Stomach smooth muscle (tissue), 2 donors: Measurements from ENCODE around the gene NEK10.

Source experiments
- H3K27ac ChIP-seq: one replicate; pipeline ENCODE4 v1.7.0; 2013; ENCODE audit warnings: mild to moderate bottlenecking, low read length, inconsistent platforms
- H3K27me3 ChIP-seq, 2 donors: one replicate each; pipeline ENCODE4 v1.7.0; 2013; ENCODE audit warnings: low read length in 2 of 2; ENCODE audit not compliant: insufficient read depth in 2 of 2, control insufficient read depth in 1 of 2
- H3K36me3 ChIP-seq, 2 donors: one replicate each; pipeline ENCODE4 v1.7.0; 2013; ENCODE audit warnings: low read length in 2 of 2; ENCODE audit not compliant: control insufficient read depth in 2 of 2, insufficient read depth in 2 of 2
- H3K4me1 ChIP-seq: one replicate; pipeline ENCODE4 v1.7.0; 2013; ENCODE audit warnings: low read length; ENCODE audit not compliant: control insufficient read depth, insufficient read depth
- H3K4me3 ChIP-seq, 2 donors: one replicate each; pipeline ENCODE4 v1.7.0; 2013; ENCODE audit warnings: low read length in 2 of 2
- H3K9ac ChIP-seq, 2 donors: one replicate each; pipeline ENCODE4 v1.7.0; 2013; ENCODE audit warnings: low read length in 2 of 2, mild to moderate bottlenecking in 1 of 2
- H3K9me3 ChIP-seq, 2 donors: one replicate each; pipeline ENCODE4 v1.7.0; 2013; ENCODE audit warnings: low read length in 2 of 2; ENCODE audit not compliant: control insufficient read depth in 2 of 2
- donor health status: healthy.
- donor health status: Pancreatic carcinoma.

Gene NEK10

GRCh38 chr3:27085829-27086730, 283.1 kb downstream of the NEK10 start:
- no peak overlapping the region for H3K4me3 ChIP-seq
- no peak overlapping the region for H3K27ac ChIP-seq
- H3K27me3 ChIP-seq = no peaks in the 10 kb centered on the region
- no peaks in the 10 kb centered on the region for H3K36me3 ChIP-seq
- no peaks in the 10 kb centered on the region for H3K9me3 ChIP-seq
- no peak overlapping the region for H3K9ac ChIP-seq
- no peaks in the 10 kb centered on the region for H3K4me1 ChIP-seq

GRCh38 chr3:27081992-27082607, 287.1 kb downstream of the NEK10 start:
- Histone ChIP-seq H3K9ac (no peak overlapping the region), H3K27ac (no peak overlapping the region), H3K36me3 (no peaks in the 10 kb centered on the region)

DNA sequence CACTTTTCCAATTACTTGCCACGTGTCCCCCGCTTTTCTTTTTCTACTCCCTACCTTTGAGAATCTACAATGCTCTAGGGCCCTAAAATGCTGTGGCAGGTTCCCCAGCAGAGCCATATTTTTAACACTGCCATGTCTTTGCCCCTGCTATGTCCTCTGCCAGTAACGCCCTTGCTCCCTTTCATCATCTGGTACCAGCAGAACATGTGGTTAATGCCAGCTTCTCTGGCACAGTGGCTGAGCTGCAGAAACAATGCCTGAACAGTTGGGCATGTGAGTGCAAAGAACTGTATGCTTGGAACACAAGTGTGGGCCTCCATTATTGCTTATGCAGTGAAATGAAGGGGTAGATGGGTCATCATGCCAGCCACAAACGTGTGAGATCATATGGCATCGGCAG, 287.6 kb downstream of the NEK10 start:
- Histone ChIP-seq H3K27ac (no peak overlapping the region), H3K9me3 (no peaks in the 10 kb centered on the region), H3K9ac (no peak overlapping the region), H3K36me3 (no peaks in the 10 kb centered on the region), H3K27me3 (no peaks in the 10 kb centered on the region), H3K4me1 (no peaks in the 10 kb centered on the region), H3K4me3 (no peak overlapping the region)

More at GRCh38 chr3:27081992-27082607, 287.1 kb downstream of the NEK10 start:
- Histone ChIP-seq H3K4me3 (no peak overlapping the region), H3K4me1 (no peaks in the 10 kb centered on the region), H3K9me3 (no peaks in the 10 kb centered on the region), H3K27me3 (no peaks in the 10 kb centered on the region)

GRCh38 chr3:27080258-27080525, 289.0 kb downstream of the NEK10 start:
- Histone ChIP-seq H3K4me3 (no peak overlapping the region), H3K36me3 (no peaks in the 10 kb centered on the region), H3K9ac (no peak overlapping the region), H3K4me1 (no peaks in the 10 kb centered on the region), H3K27me3 (no peaks in the 10 kb centered on the region), H3K27ac (no peak overlapping the region), H3K9me3 (no peaks in the 10 kb centered on the region)

- Histone ChIP-seq H3K4me3 (no peak overlapping the region), H3K36me3 (no peaks in the 10 kb centered on the region), H3K27me3 (no peaks in the 10 kb centered on the region), H3K9me3 (no peaks in the 10 kb centered on the region), H3K9ac (no peak overlapping the region), H3K27ac (no peak overlapping the region), H3K4me1 (no peaks in the 10 kb centered on the region)
Observed at GRCh38 chr3:27079427-27080257, 289.5 kb downstream of the NEK10 start.

DNA sequence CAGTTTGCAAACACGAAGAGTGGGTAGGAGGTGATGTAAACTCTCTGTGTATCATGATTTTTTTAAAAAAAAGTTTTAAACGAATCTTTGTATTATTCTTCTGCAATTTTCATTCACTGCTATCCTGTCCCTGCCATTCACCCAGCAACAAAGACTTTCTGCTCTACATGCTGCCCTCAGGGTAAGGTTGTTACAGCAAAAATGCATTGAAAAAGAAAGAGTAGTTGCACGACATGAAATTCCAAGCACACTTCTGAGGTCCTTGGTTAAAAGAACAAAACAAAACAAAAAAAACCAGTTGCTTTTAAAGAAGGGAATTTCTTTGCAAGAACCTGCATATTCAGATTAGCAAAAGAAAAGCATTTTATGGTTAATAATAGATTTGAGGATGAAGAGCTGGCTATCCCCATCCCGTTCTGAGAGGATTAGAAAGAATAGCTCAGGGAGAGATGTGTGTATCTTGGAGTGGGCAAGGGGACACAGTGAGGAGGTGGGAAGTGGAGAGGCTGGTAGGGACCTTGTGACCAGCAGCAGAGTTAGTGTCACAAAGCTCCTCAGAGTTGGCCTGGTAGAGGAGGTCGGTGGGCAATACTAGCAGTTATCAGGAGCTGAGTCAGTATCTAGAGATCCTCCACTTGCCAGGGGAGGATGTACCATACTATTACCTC, 290.8 kb downstream of the NEK10 start:
- Histone ChIP-seq H3K36me3 (no peaks in the 10 kb centered on the region), H3K4me1 (no peaks in the 10 kb centered on the region), H3K27me3 (no peaks in the 10 kb centered on the region), H3K27ac (no peak overlapping the region), H3K9me3 (no peaks in the 10 kb centered on the region), H3K4me3 (no peak overlapping the region), H3K9ac (no peak overlapping the region)

- Histone ChIP-seq H3K9ac (no peak overlapping the region), H3K9me3 (no peaks in the 10 kb centered on the region), H3K4me1 (no peaks in the 10 kb centered on the region), H3K27ac (no peak overlapping the region), H3K4me3 (no peak overlapping the region), H3K27me3 (no peaks in the 10 kb centered on the region), H3K36me3 (no peaks in the 10 kb centered on the region)
Observed at GRCh38 chr3:27076815-27077630, 292.2 kb downstream of the NEK10 start.

DNA sequence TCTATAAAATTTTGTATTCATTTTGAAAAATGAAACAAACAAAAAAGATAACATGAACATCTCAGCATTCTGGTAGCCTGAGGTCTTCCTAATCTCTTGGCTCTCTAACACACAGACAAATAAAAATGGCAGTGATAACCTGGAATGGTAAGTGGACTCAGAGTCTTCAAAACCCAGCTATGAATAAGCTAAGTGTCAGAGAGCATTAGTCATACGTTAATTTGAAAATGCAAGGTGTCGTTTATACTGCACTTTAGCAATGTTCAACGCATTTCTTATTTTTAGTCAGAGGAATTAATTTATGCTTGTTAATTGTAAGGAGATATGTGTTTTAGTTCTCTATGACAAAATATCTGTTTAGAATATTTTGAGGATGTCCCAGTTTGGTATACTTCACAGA, 294.3 kb downstream of the NEK10 start:
- Histone ChIP-seq H3K4me3 (no peak overlapping the region), H3K9me3 (no peaks in the 10 kb centered on the region), H3K27ac (no peak overlapping the region), H3K9ac (no peak overlapping the region), H3K4me1 (no peaks in the 10 kb centered on the region), H3K36me3 (no peaks in the 10 kb centered on the region), H3K27me3 (no peaks in the 10 kb centered on the region)

DNA sequence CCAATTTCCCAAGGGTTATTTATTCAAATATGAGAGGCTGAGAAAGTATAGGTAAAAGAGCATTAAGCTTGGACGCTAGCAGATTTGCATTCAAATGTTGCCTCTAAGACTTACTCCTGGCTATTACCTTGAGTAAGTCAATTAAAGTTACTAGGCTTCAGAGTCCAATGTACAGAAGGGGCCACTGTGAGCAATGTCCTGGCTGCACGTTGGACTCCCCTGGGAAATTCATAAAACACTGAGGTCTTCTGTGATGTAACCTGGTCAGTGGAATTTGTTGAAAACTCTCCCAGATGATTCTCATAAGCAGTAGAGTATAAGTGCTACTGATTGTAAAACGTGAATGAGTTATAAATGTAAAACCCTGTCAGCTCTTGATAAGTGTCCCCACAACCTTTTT, 295.3 kb downstream of the NEK10 start:
- no peaks in the 10 kb centered on the region for H3K4me1 ChIP-seq
- no peaks in the 10 kb centered on the region for H3K36me3 ChIP-seq
- H3K4me3 ChIP-seq = no peak overlapping the region
- H3K27ac ChIP-seq = no peak overlapping the region
- H3K27me3 ChIP-seq = no peaks in the 10 kb centered on the region
- no peak overlapping the region for H3K9ac ChIP-seq
- no peaks in the 10 kb centered on the region for H3K9me3 ChIP-seq
